ENCODE measurements around the gene SLC44A4. TPM values are rescaled to one million over a fixed set of nuclear protein-coding genes. Genes with fewer than 3 reads are reported as not detected.
"Not testable (repeated sequence)": the region's sequence is repeated elsewhere in the genome, so short reads cannot be mapped to it uniquely, and the experiment has no call there.

SLC44A4 gene
- total RNA-seq, 2 experiments from 2014 or later = 0.20 TPM; not detected in 1

- TF ChIP-seq, protein P1, sequence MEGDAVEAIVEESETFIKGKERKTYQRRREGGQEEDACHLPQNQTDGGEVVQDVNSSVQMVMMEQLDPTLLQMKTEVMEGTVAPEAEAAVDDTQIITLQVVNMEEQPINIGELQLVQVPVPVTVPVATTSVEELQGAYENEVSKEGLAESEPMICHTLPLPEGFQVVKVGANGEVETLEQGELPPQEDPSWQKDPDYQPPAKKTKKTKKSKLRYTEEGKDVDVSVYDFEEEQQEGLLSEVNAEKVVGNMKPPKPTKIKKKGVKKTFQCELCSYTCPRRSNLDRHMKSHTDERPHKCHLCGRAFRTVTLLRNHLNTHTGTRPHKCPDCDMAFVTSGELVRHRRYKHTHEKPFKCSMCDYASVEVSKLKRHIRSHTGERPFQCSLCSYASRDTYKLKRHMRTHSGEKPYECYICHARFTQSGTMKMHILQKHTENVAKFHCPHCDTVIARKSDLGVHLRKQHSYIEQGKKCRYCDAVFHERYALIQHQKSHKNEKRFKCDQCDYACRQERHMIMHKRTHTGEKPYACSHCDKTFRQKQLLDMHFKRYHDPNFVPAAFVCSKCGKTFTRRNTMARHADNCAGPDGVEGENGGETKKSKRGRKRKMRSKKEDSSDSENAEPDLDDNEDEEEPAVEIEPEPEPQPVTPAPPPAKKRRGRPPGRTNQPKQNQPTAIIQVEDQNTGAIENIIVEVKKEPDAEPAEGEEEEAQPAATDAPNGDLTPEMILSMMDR (IDR thresholded peaks at IDR 0.05) = no peak
- Mint-ChIP-seq H3K36me3 (ENCODE audit: low read depth) (no peaks in the 10 kb centered on the region), H3K27me3 (no peaks in the 10 kb centered on the region), H3K27ac (no peak overlapping the region), H3K9me3 (no peaks in the 10 kb centered on the region), H3K4me1 (ENCODE audit: low read depth) (no peaks in the 10 kb centered on the region), H3K4me3 (no peak overlapping the region)
- ChIA-PET CTCF (no interaction called here), POLR2A (no interaction called here)
- Histone ChIP-seq H3K4me1 (ENCODE audit: insufficient read depth, low read length) (no peaks in the 10 kb centered on the region), H3K4me3 (ENCODE audit: low read length) (no peak overlapping the region), H3K27ac (ENCODE audit: low read depth in 1 of 2, low read length in 2 of 2) (no peak overlapping the region), H3K27me3 (ENCODE audit: control insufficient read depth in 1 of 2, insufficient read depth in 2 of 2, low read length in 2 of 2) (no peaks in the 10 kb centered on the region), H3K9me3 (ENCODE audit: control insufficient read depth in 1 of 2, insufficient read depth in 1 of 2, low read length in 2 of 2) (no peaks in the 10 kb centered on the region), H3K36me3 (ENCODE audit: insufficient read depth, low read length) (no peaks in the 10 kb centered on the region)
- no peak for DNase-seq
- no peak for ATAC-seq (ENCODE audit: poor library complexity)
- intact Hi-C loops (cut with DNase I, micrococcal nuclease) = no loop called here
These were observed 36.6 kb upstream of the SLC44A4 start for GRCh38 chr6:31915351-31915750.

- CTCF ChIA-PET = no interaction called here
- Mint-ChIP-seq H3K27me3 (no peaks in the 10 kb centered on the region), H3K4me3 (no peak overlapping the region), H3K4me1 (ENCODE audit: low read depth) (no peaks in the 10 kb centered on the region), H3K9me3 (no peaks in the 10 kb centered on the region), H3K36me3 (ENCODE audit: low read depth) (no peaks in the 10 kb centered on the region), H3K27ac (no peak overlapping the region)
- Histone ChIP-seq H3K36me3 (ENCODE audit: insufficient read depth, low read length) (no peaks in the 10 kb centered on the region), H3K27me3 (ENCODE audit: control insufficient read depth in 1 of 2, insufficient read depth in 2 of 2, low read length in 2 of 2) (no peaks in the 10 kb centered on the region), H3K4me1 (ENCODE audit: insufficient read depth, low read length) (no peaks in the 10 kb centered on the region), H3K27ac (ENCODE audit: low read depth in 1 of 2, low read length in 2 of 2) (no peak overlapping the region), H3K9me3 (ENCODE audit: control insufficient read depth in 1 of 2, insufficient read depth in 1 of 2, low read length in 2 of 2) (no peaks in the 10 kb centered on the region), H3K4me3 (ENCODE audit: low read length) (no peak overlapping the region)
- TF ChIP-seq, protein P1 (IDR thresholded peaks at IDR 0.05) = no peak
- DNase-seq = no peak
- POLR2A ChIA-PET = no interaction called here
- no peak for ATAC-seq (ENCODE audit: poor library complexity)
- intact Hi-C loops (cut with DNase I, micrococcal nuclease) = no loop called here
These were observed 33.2 kb upstream of the SLC44A4 start for GRCh38 chr6:31911826-31912585.

DNA sequence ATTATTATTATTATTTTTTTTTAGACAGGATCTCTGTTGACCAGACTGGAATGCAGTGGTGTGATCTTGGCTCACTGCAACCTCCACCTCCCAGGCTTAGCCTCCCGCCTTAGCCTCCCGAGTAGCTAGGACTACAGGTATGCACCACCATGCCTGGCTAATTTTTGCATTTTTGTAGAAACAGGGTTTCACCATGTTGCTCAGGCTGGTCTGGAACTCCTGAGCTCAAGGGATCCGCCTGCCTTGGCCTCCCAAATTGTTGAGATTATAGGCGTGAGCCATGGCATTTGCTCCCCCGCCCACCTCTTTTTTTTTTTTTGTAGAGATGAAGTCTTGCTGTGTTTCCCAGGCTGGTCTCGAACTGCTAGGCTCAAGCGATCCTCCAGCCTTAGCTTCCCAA lies 30.5 kb upstream of the SLC44A4 start:
- POLR2A ChIA-PET; H3K4me1 Mint-ChIP-seq (ENCODE audit: low read depth); CTCF ChIA-PET; H3K9me3 ChIP-seq (ENCODE audit: control insufficient read depth in 1 of 2, insufficient read depth in 1 of 2, low read length in 2 of 2); H3K27ac Mint-ChIP-seq; intact Hi-C loops (cut with DNase I, micrococcal nuclease); H3K36me3 Mint-ChIP-seq (ENCODE audit: low read depth); H3K4me3 ChIP-seq (ENCODE audit: low read length); DNase-seq; H3K36me3 ChIP-seq (ENCODE audit: insufficient read depth, low read length); H3K27me3 ChIP-seq (ENCODE audit: control insufficient read depth in 1 of 2, insufficient read depth in 2 of 2, low read length in 2 of 2); H3K9me3 Mint-ChIP-seq; ATAC-seq (ENCODE audit: poor library complexity); H3K4me3 Mint-ChIP-seq; H3K27me3 Mint-ChIP-seq; H3K4me1 ChIP-seq (ENCODE audit: insufficient read depth, low read length); H3K27ac ChIP-seq (ENCODE audit: low read depth in 1 of 2, low read length in 2 of 2): not testable (repeated sequence)

DNA sequence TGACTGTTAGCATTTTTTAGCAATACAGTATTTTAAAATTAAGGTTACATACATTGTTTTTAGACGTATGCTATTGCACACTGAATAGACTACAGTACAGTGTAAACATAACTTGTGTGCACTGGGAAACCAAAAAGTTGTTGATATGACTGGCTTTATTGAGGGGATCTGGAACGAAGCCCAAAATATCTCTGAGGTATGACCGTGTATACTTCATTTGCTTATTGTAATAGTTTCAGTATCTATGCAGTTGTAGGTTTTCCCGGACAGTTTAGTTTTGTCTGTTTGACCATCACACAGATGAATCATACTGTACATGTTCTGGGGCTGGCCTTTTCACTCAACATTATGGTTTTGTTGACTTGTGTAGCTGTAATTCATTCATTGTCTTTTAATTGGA lies 30.0 kb upstream of the SLC44A4 start:
- no peak overlapping the region for H3K27ac ChIP-seq (ENCODE audit: low read depth in 1 of 2, low read length in 2 of 2)
- DNase-seq = no peak
- Mint-ChIP-seq H3K4me1 (ENCODE audit: low read depth) (no peaks in the 10 kb centered on the region), H3K27me3 (no peaks in the 10 kb centered on the region), H3K9me3 (no peaks in the 10 kb centered on the region), H3K27ac (no peak overlapping the region), H3K4me3 (no peak overlapping the region), H3K36me3 (ENCODE audit: low read depth) (no peaks in the 10 kb centered on the region)
- intact Hi-C loops (cut with DNase I, micrococcal nuclease) = no loop called here
- no peaks in the 10 kb centered on the region for H3K36me3 ChIP-seq (ENCODE audit: insufficient read depth, low read length)
- H3K4me3 ChIP-seq (ENCODE audit: low read length) = no peak overlapping the region
- no peaks in the 10 kb centered on the region for H3K9me3 ChIP-seq (ENCODE audit: control insufficient read depth in 1 of 2, insufficient read depth in 1 of 2, low read length in 2 of 2)
- H3K27me3 ChIP-seq (ENCODE audit: control insufficient read depth in 1 of 2, insufficient read depth in 2 of 2, low read length in 2 of 2) = no peaks in the 10 kb centered on the region
- POLR2A ChIA-PET = no interaction called here
- TF ChIP-seq, protein P1 (IDR thresholded peaks at IDR 0.05) = no peak
- ATAC-seq (ENCODE audit: poor library complexity) = no peak
- H3K4me1 ChIP-seq (ENCODE audit: insufficient read depth, low read length) = no peaks in the 10 kb centered on the region
- CTCF ChIA-PET = no interaction called here

DNA sequence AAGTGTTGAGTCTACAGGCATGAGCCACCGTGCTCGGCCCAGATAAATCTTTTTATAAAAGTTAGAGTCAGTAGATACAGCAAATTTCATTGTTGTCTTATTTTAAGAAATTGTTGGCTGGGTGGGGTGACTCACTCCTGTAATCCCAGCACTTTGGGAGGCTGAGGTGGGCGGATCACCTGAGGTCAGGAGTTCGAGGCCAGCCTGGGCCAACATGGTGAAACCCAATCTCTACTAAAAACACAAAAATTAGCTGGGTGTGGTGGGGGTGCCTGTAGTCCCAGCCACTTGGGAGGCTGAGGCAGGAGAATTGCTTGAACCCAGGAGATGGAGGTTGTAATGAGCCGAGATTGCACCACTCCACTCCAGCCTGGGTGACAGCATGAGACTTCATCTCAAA lies 29.5 kb upstream of the SLC44A4 start:
- H3K4me3 Mint-ChIP-seq; H3K27me3 ChIP-seq (ENCODE audit: control insufficient read depth in 1 of 2, insufficient read depth in 2 of 2, low read length in 2 of 2); H3K36me3 ChIP-seq (ENCODE audit: insufficient read depth, low read length); ATAC-seq (ENCODE audit: poor library complexity); H3K27ac Mint-ChIP-seq; intact Hi-C loops (cut with DNase I, micrococcal nuclease); H3K4me1 Mint-ChIP-seq (ENCODE audit: low read depth); H3K9me3 Mint-ChIP-seq; H3K36me3 Mint-ChIP-seq (ENCODE audit: low read depth); DNase-seq; H3K27ac ChIP-seq (ENCODE audit: low read depth in 1 of 2, low read length in 2 of 2); H3K27me3 Mint-ChIP-seq; H3K4me1 ChIP-seq (ENCODE audit: insufficient read depth, low read length); POLR2A ChIA-PET; H3K9me3 ChIP-seq (ENCODE audit: control insufficient read depth in 1 of 2, insufficient read depth in 1 of 2, low read length in 2 of 2); H3K4me3 ChIP-seq (ENCODE audit: low read length): not testable (repeated sequence)
- CTCF ChIA-PET = interaction anchor here (0.6 kb wide), 1 partner anchor 960 kb away, joined by 3 read pairs; no protein-coding TSS in a partner anchor
